H9 (cell line): Measurements from ENCODE around the gene MYOM3. TPM values are rescaled to one million over a fixed set of nuclear protein-coding genes. Genes with fewer than 3 reads are reported as not detected.
A peak's percentile ranks its signal among the peaks of the same experiment; 100 is the strongest.

ENCODE experiments used
- DNase-seq: peaks from one replicate; pipeline ENCODE4 v3.0.0-alpha.2; 2017
- H2AFZ ChIP-seq: one replicate; pipeline ENCODE4 v1.6.1; 2013; ENCODE audit warnings: mild to moderate bottlenecking, low read length, control low read depth, moderate library complexity
- H2AK5ac ChIP-seq: 2 replicates; pipeline ENCODE4 v1.6.1; 2013; ENCODE audit warnings: low read length, control low read depth, mixed read lengths; ENCODE audit not compliant: insufficient read length
- H2BK120ac ChIP-seq: one replicate; pipeline ENCODE4 v1.6.1; 2013; ENCODE audit warnings: low read depth, mild to moderate bottlenecking, low read length, control low read depth, inconsistent platforms; ENCODE audit not compliant: poor library complexity, severe bottlenecking
- H2BK12ac ChIP-seq: 2 replicates; pipeline ENCODE4 v1.6.1; 2013; ENCODE audit warnings: low read length, control low read depth, mixed read lengths, low read depth; ENCODE audit not compliant: insufficient read length
- H2BK15ac ChIP-seq: 2 replicates; pipeline ENCODE4 v1.6.1; 2013; ENCODE audit warnings: low read depth, low read length, control low read depth
- H2BK20ac ChIP-seq: one replicate; pipeline ENCODE4 v1.6.1; 2013; ENCODE audit warnings: low read depth, mild to moderate bottlenecking, low read length, control low read depth, inconsistent platforms; ENCODE audit not compliant: poor library complexity, severe bottlenecking
- H2BK5ac ChIP-seq: 2 replicates; pipeline ENCODE4 v1.6.1; 2013; ENCODE audit warnings: low read length, control low read depth, mixed read lengths; ENCODE audit not compliant: insufficient read length
- H3K14ac ChIP-seq: 2 replicates; pipeline ENCODE4 v1.6.1; 2013; ENCODE audit warnings: low read length, control low read depth; ENCODE audit not compliant: insufficient read depth
- H3K18ac ChIP-seq: 2 replicates; pipeline ENCODE4 v1.6.1; 2013; ENCODE audit warnings: low read depth, mild to moderate bottlenecking, mixed read lengths, low read length, control low read depth; ENCODE audit not compliant: insufficient read length
- H3K23ac ChIP-seq: 2 replicates; pipeline ENCODE4 v1.6.1; 2013; ENCODE audit warnings: low read length, control low read depth, mixed read lengths, low read depth; ENCODE audit not compliant: insufficient read length
- H3K23me2 ChIP-seq: 2 replicates; pipeline ENCODE4 v1.6.1; 2013; ENCODE audit warnings: low read depth, mild to moderate bottlenecking, mixed read lengths, low read length, control low read depth; ENCODE audit not compliant: insufficient read length, poor library complexity, severe bottlenecking
- H3K27ac ChIP-seq: 2 replicates; pipeline ENCODE4 v1.5.1; 2013; ENCODE audit warnings: low read length, control low read depth, mixed read lengths, low read depth; ENCODE audit not compliant: insufficient read length
- H3K27me3 ChIP-seq: 2 replicates; pipeline ENCODE4 v1.6.1; 2013; ENCODE audit warnings: low read length, control low read depth, inconsistent platforms; ENCODE audit not compliant: insufficient read depth
- H3K4ac ChIP-seq: 2 replicates; pipeline ENCODE4 v1.6.1; 2013; ENCODE audit warnings: low read depth, mild to moderate bottlenecking, control low read depth, inconsistent platforms, low read length, moderate library complexity
- H3K4me1 ChIP-seq: 2 replicates; pipeline ENCODE4 v1.6.1; 2013; ENCODE audit warnings: low read length, control low read depth, inconsistent platforms; ENCODE audit not compliant: insufficient read depth
- H3K4me2 ChIP-seq: 2 replicates; pipeline ENCODE4 v1.6.1; 2013; ENCODE audit warnings: low read length, control low read depth, mixed read lengths; ENCODE audit not compliant: insufficient read length, insufficient read depth
- H3K56ac ChIP-seq: 2 replicates; pipeline ENCODE4 v1.6.1; 2013; ENCODE audit warnings: low read depth, mild to moderate bottlenecking, mixed read lengths, low read length, control low read depth; ENCODE audit not compliant: insufficient read length
- H3K79me1 ChIP-seq: 2 replicates; pipeline ENCODE4 v1.6.1; 2013; ENCODE audit warnings: low read depth, mild to moderate bottlenecking, moderate library complexity, low read length, control low read depth, inconsistent platforms; ENCODE audit not compliant: insufficient read depth, poor library complexity, severe bottlenecking
- H3K79me2 ChIP-seq: 2 replicates; pipeline ENCODE4 v1.6.1; 2013; ENCODE audit warnings: low read length, control low read depth, inconsistent platforms; ENCODE audit not compliant: insufficient read depth
- H3K9ac ChIP-seq: 2 replicates; pipeline ENCODE4 v1.6.1; 2013; ENCODE audit warnings: low read length, control low read depth, mixed read lengths; ENCODE audit not compliant: insufficient read length; ENCODE audit errors: extremely low read depth
- H3K9me3 ChIP-seq: one replicate; pipeline ENCODE4 v1.6.1; 2013; ENCODE audit warnings: low read depth, low read length, inconsistent platforms; ENCODE audit not compliant: control insufficient read depth
- H3T11ph ChIP-seq: one replicate; pipeline ENCODE4 v1.6.1; 2013; ENCODE audit warnings: mild to moderate bottlenecking, low read length, control low read depth, inconsistent platforms
- H4K20me1 ChIP-seq: one replicate; pipeline ENCODE4 v1.6.1; 2013; ENCODE audit not compliant: control insufficient read depth, insufficient read length, insufficient read depth
- H4K5ac ChIP-seq: 2 replicates; pipeline ENCODE4 v1.6.1; 2013; ENCODE audit warnings: low read depth, mild to moderate bottlenecking, mixed read lengths, low read length, control low read depth; ENCODE audit not compliant: insufficient read length
- H4K8ac ChIP-seq: replicated peaks from 2 replicates; pipeline ENCODE4 v1.6.1; 2013; ENCODE audit warnings: low read length, control low read depth, mixed read lengths, low read depth; ENCODE audit not compliant: insufficient read length
- H4K91ac ChIP-seq: 2 replicates; pipeline ENCODE4 v1.6.1; 2013; ENCODE audit warnings: low read depth, mild to moderate bottlenecking, moderate library complexity, mixed read lengths, low read length, control low read depth; ENCODE audit not compliant: insufficient read length
- H3K27ac Mint-ChIP-seq, 3 experiments: 2 replicates in 2 of 3; 3 replicates in 1 of 3; pipeline ENCODE4 v1.8.0; 2020 to 2021; ENCODE audit warnings: mixed read lengths in 3 of 3, mild to moderate bottlenecking in 1 of 3, moderate library complexity in 1 of 3
- H3K27me3 Mint-ChIP-seq: 2 replicates; pipeline ENCODE4 v1.8.0; 2021; ENCODE audit warnings: low read depth, mild to moderate bottlenecking, moderate library complexity, mixed read lengths
- H3K36me3 Mint-ChIP-seq, 3 experiments: 2 replicates in 2 of 3; 3 replicates in 1 of 3; pipeline ENCODE4 v1.8.0; 2020 to 2021; ENCODE audit warnings: low read depth in 3 of 3, mixed read lengths in 3 of 3; ENCODE audit not compliant: insufficient read depth in 1 of 3
- H3K4me1 Mint-ChIP-seq, 2 experiments: 2 replicates each; pipeline ENCODE4 v1.8.0; 2020; ENCODE audit warnings: mixed read lengths in 2 of 2
- H3K4me3 Mint-ChIP-seq, 2 experiments: 2 replicates in 1 of 2; 3 replicates in 1 of 2; pipeline ENCODE4 v1.8.0; 2020 to 2021; ENCODE audit warnings: mild to moderate bottlenecking in 2 of 2, mixed read lengths in 2 of 2, moderate library complexity in 1 of 2
- H3K9me3 Mint-ChIP-seq, 2 experiments: 2 replicates in 1 of 2; 3 replicates in 1 of 2; pipeline ENCODE4 v1.8.0; 2020; ENCODE audit warnings: mild to moderate bottlenecking in 2 of 2, mixed read lengths in 2 of 2, moderate library complexity in 1 of 2
- CTCF ChIP-seq: fragments of 200-600 bp; sonication (generic); conservative IDR thresholded peaks from 3 replicates; pipeline ENCODE4 v1.8.0; 2021; ENCODE audit warnings: antibody characterized with exemption, mild to moderate bottlenecking
- WGBS: extraction: QIAGEN DNeasy Blood & Tissue Kit; methylation state at CpG from one replicate; pipeline ENCODE4 v1.1.7; 2013; ENCODE audit warnings: missing lambda C conversion rate, low lambda C conversion rate, mixed read lengths; ENCODE audit not compliant: insufficient read length; ENCODE audit errors: extremely low coverage; 5-methylcytosine and 5-hydroxymethylcytosine counted together
- total RNA-seq: library from RNA; stranded (reverse); gene quantifications from 2 replicates; pipeline ENCODE4 v1.2.1, GENCODE V29; 2021

The MYOM3 gene
- total RNA-seq, 1 experiment from 2014 or later: 0.11 TPM

GRCh38 chr1:24107462-24108138 is 4.3 kb downstream of the MYOM3 start:
- Histone ChIP-seq H2AFZ (no peak overlapping the region), H2BK15ac (no peak overlapping the region), H4K8ac (no peak overlapping the region), H2BK20ac (no peak overlapping the region), H3K79me1 (no peaks in the 10 kb centered on the region), H3K9ac (no peak overlapping the region), H3K4ac (no peak overlapping the region), H3K79me2 (no peaks in the 10 kb centered on the region), H3K9me3 (no peaks in the 10 kb centered on the region), H3K56ac (no peak overlapping the region), H2BK12ac (no peak overlapping the region), H3K14ac (no peak overlapping the region), H3K27ac (no peak overlapping the region), H4K5ac (no peak overlapping the region), H4K91ac (no peak overlapping the region), H3K4me2 (no peak overlapping the region), H4K20me1 (no peaks in the 10 kb centered on the region), H3K4me1 (no peaks in the 10 kb centered on the region), H2BK5ac (no peak overlapping the region), H3K27me3 (no peaks in the 10 kb centered on the region), H3T11ph (no peak overlapping the region), H2AK5ac (no peak overlapping the region), H2BK120ac (no peak overlapping the region), H3K18ac (no peak overlapping the region), H3K23ac (no peak overlapping the region), H3K23me2 (no peaks in the 10 kb centered on the region)
- no peak for TF ChIP-seq CTCF
- Mint-ChIP-seq H3K4me3 (no peak overlapping the region), H3K27me3 (peaks cover 9% of the 10 kb centered on the region), H3K4me1 (peaks cover 16 to 36% of the 10 kb centered on the region in 2 experiments), H3K27ac (peak overlapping the region in 2 of 3 experiments; percentile 40 to 53; a peak in 3 of 7 replicates), H3K9me3 (no peaks in the 10 kb centered on the region), H3K36me3 (no peaks in the 10 kb centered on the region)
- WGBS: no CpG with 5 or more reads among the region's 18 CpGs
- DNase-seq: no peak
